SK-N-SH (cell line): ENCODE measurements around the gene ASPN.

Experiments used
- EP300 ChIP-seq, 2 experiments: IDR thresholded peaks; 2 replicates each; pipeline versions ENCODE4 v1.4.0 to v1.6.1; 2012; ENCODE audit warnings: borderline replicate concordance in 1 of 2, low read depth in 1 of 2, low read length in 1 of 2
- FOXJ3 ChIP-seq: sonication (generic); formaldehyde crosslinking; IDR thresholded peaks from 2 replicates; pipeline ENCODE4 v1.5.1; 2020; ENCODE audit warnings: mild to moderate bottlenecking, missing genetic modification reagents
- FOXM1 ChIP-seq: IDR thresholded peaks from 2 replicates; pipeline ENCODE4 v1.4.0; 2012; ENCODE audit warnings: low read depth, mild to moderate bottlenecking
- GABPA ChIP-seq: IDR thresholded peaks from 2 replicates; pipeline ENCODE4 v1.4.0; 2012; ENCODE audit warnings: low read depth, mild to moderate bottlenecking
- JUND ChIP-seq: IDR thresholded peaks from 2 replicates; pipeline ENCODE4 v1.4.0; 2012
- POLR2AphosphoS5 ChIP-seq: IDR thresholded peaks from 2 replicates; pipeline ENCODE4 v1.6.1; 2012; ENCODE audit warnings: low read depth, low read length
- RCOR1 ChIP-seq: fragments of 150-350 bp; IDR thresholded peaks from 2 replicates; pipeline ENCODE4 v1.6.1; 2017; ENCODE audit warnings: antibody characterized with exemption, low read length
- SIN3A ChIP-seq: IDR thresholded peaks from 2 replicates; pipeline ENCODE4 v1.6.1; 2012; ENCODE audit warnings: low read depth, mild to moderate bottlenecking, low read length, moderate library complexity, borderline replicate concordance
- SMC3 ChIP-seq: IDR thresholded peaks from 2 replicates; pipeline ENCODE4 v1.6.1; 2012; ENCODE audit warnings: low read depth, low read length, improper control_type of control experiment
- TAF1 ChIP-seq: IDR thresholded peaks from 2 replicates; pipeline ENCODE4 v1.6.1; 2012; ENCODE audit warnings: low read depth, mild to moderate bottlenecking, low read length, moderate library complexity, borderline replicate concordance
- TEAD4 ChIP-seq: IDR thresholded peaks from 2 replicates; pipeline ENCODE4 v1.4.0; 2012; ENCODE audit warnings: mild to moderate bottlenecking, borderline replicate concordance; ENCODE audit not compliant: insufficient read depth
- YY1 ChIP-seq: IDR thresholded peaks from 2 replicates; pipeline ENCODE4 v1.4.0; 2012; ENCODE audit warnings: low read depth, mild to moderate bottlenecking
- TF ChIP-seq, protein P1 (sequence below): fragments of 200-600 bp; sonication (generic); IDR thresholded peaks from 2 replicates; pipeline ENCODE4 v1.6.1; 2017; ENCODE audit warnings: antibody characterized with exemption, mild to moderate bottlenecking, moderate library complexity
- TF ChIP-seq, protein P2 (sequence below): fragments of 150-350 bp; IDR thresholded peaks from 2 replicates; pipeline ENCODE4 v1.6.1; 2017; ENCODE audit warnings: antibody characterized with exemption, low read length, low read depth, borderline replicate concordance

DNA sequence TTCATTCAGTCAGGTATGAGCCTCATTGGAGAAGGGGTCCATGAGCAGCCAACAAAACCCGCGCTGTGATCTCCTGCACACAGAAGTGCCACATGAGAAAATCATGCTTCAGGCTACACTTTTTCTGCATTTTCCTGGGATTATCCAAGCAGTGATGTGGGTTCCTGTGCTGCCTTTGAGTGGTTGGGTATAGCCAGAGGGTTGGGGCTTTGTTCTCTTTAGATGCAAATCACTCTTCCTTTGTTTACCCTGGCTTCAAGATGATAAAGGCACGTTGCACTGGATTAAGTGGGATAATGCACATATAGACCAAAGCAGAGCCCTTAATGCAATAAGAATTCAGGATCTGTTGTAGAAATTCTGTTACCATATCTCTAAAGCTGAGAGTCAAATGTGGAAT is 34.7 kb upstream of the ASPN start:
- TF ChIP-seq, protein P1, sequence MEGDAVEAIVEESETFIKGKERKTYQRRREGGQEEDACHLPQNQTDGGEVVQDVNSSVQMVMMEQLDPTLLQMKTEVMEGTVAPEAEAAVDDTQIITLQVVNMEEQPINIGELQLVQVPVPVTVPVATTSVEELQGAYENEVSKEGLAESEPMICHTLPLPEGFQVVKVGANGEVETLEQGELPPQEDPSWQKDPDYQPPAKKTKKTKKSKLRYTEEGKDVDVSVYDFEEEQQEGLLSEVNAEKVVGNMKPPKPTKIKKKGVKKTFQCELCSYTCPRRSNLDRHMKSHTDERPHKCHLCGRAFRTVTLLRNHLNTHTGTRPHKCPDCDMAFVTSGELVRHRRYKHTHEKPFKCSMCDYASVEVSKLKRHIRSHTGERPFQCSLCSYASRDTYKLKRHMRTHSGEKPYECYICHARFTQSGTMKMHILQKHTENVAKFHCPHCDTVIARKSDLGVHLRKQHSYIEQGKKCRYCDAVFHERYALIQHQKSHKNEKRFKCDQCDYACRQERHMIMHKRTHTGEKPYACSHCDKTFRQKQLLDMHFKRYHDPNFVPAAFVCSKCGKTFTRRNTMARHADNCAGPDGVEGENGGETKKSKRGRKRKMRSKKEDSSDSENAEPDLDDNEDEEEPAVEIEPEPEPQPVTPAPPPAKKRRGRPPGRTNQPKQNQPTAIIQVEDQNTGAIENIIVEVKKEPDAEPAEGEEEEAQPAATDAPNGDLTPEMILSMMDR, result no peak
- no peak for TF ChIP-seq SIN3A
- no peak for TF ChIP-seq SMC3
- no peak for TF ChIP-seq YY1
- no peak for TF ChIP-seq RCOR1
- no peak for TF ChIP-seq FOXJ3 (CRISPR knock-in tag)
- no peak for TF ChIP-seq TEAD4
- TF ChIP-seq, protein P2, sequence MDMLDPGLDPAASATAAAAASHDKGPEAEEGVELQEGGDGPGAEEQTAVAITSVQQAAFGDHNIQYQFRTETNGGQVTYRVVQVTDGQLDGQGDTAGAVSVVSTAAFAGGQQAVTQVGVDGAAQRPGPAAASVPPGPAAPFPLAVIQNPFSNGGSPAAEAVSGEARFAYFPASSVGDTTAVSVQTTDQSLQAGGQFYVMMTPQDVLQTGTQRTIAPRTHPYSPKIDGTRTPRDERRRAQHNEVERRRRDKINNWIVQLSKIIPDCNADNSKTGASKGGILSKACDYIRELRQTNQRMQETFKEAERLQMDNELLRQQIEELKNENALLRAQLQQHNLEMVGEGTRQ, result no peak
- TF ChIP-seq GABPA, result no peak
- no peak for TF ChIP-seq JUND
- no peak for TF ChIP-seq POLR2AphosphoS5
- no peak for TF ChIP-seq EP300 (IDR thresholded peaks at IDR 0.05; ENCODE audit: borderline replicate concordance in 1 of 2, low read depth in 1 of 2, low read length in 1 of 2)
- TF ChIP-seq TAF1, result no peak
- TF ChIP-seq FOXM1, result no peak
